Endothelial cell of umbilical vein (primary cell): Measurements from ENCODE around the gene GPS1. TPM values are rescaled to one million over a fixed set of nuclear protein-coding genes. Genes with fewer than 3 reads are reported as not detected.

Experiments used
- BruUV-seq: library from RNA; stranded (reverse); fragments of 400-500 nt; replicated peaks from 2 replicates; lab custom pipeline; 2021; lab: Mats Ljungman, UMichigan
- CTCF ChIA-PET: fragments of 300-600, 350-600 bp; sonication (Branson Sonifier 250); formaldehyde crosslinking; loops from one replicate; lab custom pipeline; 2021; ENCODE audit warnings: antibody characterized with exemption, inconsistent platforms; lab: Charles Lee
- POLR2A ChIA-PET: fragments of 300-600, 350-600 bp; sonication (Branson Sonifier 250); formaldehyde crosslinking; loops from one replicate; lab custom pipeline; 2021; ENCODE audit warnings: antibody characterized with exemption, inconsistent platforms; lab: Charles Lee
- DNase-seq: peaks from one replicate; pipeline ENCODE4 v3.0.0-alpha.2; 2011; ENCODE audit warnings: low read depth, low spot score
- FAIRE-seq: peaks from 2 replicates; lab custom pipeline; 2011; peaks lifted over from hg19 to GRCh38; lab: Jason Lieb, UNC
- H2AFZ ChIP-seq: 2 replicates; pipeline ENCODE4 v1.6.0; 2012; ENCODE audit warnings: low read depth, low read length, control low read depth, inconsistent platforms
- H3K27ac ChIP-seq: 2 replicates; pipeline ENCODE4 v1.5.1; 2011; ENCODE audit warnings: low read depth, mild to moderate bottlenecking, control low read depth, low read length, moderate library complexity; ENCODE audit not compliant: insufficient read depth
- H3K27me3 ChIP-seq, 2 experiments: 2 replicates each; pipeline versions ENCODE4 v1.6.0 to v1.6.1; 2011; ENCODE audit warnings: low read length in 2 of 2, mixed read lengths in 1 of 2; ENCODE audit not compliant: control insufficient read depth in 2 of 2, insufficient read depth in 2 of 2
- H3K36me3 ChIP-seq, 2 experiments: 2 replicates in 1 of 2; 3 replicates in 1 of 2; pipeline ENCODE4 v1.5.1; 2011; ENCODE audit warnings: low read length in 2 of 2, mild to moderate bottlenecking in 1 of 2, moderate library complexity in 1 of 2; ENCODE audit not compliant: control insufficient read depth in 2 of 2, insufficient read depth in 2 of 2; ENCODE audit errors: extremely low read depth in 1 of 2
- H3K4me1 ChIP-seq: 3 replicates; pipeline ENCODE4 v1.5.1; 2011; ENCODE audit warnings: mild to moderate bottlenecking, low read length; ENCODE audit not compliant: control insufficient read depth, insufficient read depth; ENCODE audit errors: extremely low read depth
- H3K4me2 ChIP-seq: 2 replicates; pipeline ENCODE4 v1.6.1; 2011; ENCODE audit warnings: low read length, control low read depth, mixed read lengths; ENCODE audit not compliant: insufficient read depth
- H3K4me3 ChIP-seq, 3 experiments: fragments of 200-600 bp in 1 of 3; sonication (generic), shearing (Covaris generic) in 1 of 3; replicated peaks in 1 of 3; 2 replicates each; pipeline ENCODE4 v1.5.1; 2011 to 2016; ENCODE audit warnings: control low read depth in 3 of 3, low read length in 3 of 3, mild to moderate bottlenecking in 2 of 3, inconsistent platforms in 1 of 3, low read depth in 1 of 3, moderate library complexity in 1 of 3; ENCODE audit not compliant: insufficient read depth in 1 of 3
- H3K79me2 ChIP-seq: 2 replicates; pipeline ENCODE4 v1.6.0; 2012; ENCODE audit warnings: low read length, inconsistent platforms; ENCODE audit not compliant: control insufficient read depth, insufficient read depth
- H3K9ac ChIP-seq: replicated peaks from 2 replicates; pipeline ENCODE3; 2011; ENCODE audit warnings: low read length, control low read depth; ENCODE audit not compliant: insufficient read depth; ENCODE audit errors: extremely low read depth
- H3K9me1 ChIP-seq: replicated peaks from 3 replicates; pipeline ENCODE4 v1.6.0; 2011; ENCODE audit warnings: mild to moderate bottlenecking, low read length; ENCODE audit not compliant: control insufficient read depth, insufficient read depth; ENCODE audit errors: extremely low read depth
- H3K9me3 ChIP-seq: replicated peaks from 2 replicates; pipeline ENCODE4 v1.5.1; 2012; ENCODE audit warnings: low read length, inconsistent platforms; ENCODE audit not compliant: control insufficient read depth, insufficient read depth
- H4K20me1 ChIP-seq: replicated peaks from 2 replicates; pipeline ENCODE3; 2011; ENCODE audit warnings: mild to moderate bottlenecking, low read length; ENCODE audit not compliant: control insufficient read depth, insufficient read depth; ENCODE audit errors: extremely low read depth
- CTCF ChIP-seq, 2 donors: IDR thresholded peaks; 1 replicate in 1 of 2; 2 replicates in 1 of 2; pipeline ENCODE4 v1.5.1; 2011; ENCODE audit warnings: low read length in 2 of 2, mild to moderate bottlenecking in 2 of 2, moderate library complexity in 2 of 2, control low read depth in 1 of 2, inconsistent platforms in 1 of 2, low read depth in 1 of 2; ENCODE audit not compliant: insufficient read depth in 1 of 2; ENCODE audit errors: extremely low read depth in 1 of 2
- EZH2 ChIP-seq: IDR thresholded peaks from 2 replicates; pipeline ENCODE4 v1.6.1; 2012; ENCODE audit warnings: borderline replicate concordance, low read depth, mild to moderate bottlenecking, moderate library complexity, low read length, inconsistent platforms; ENCODE audit not compliant: severe bottlenecking
- FOS ChIP-seq: IDR thresholded peaks from 2 replicates; pipeline ENCODE4 v1.6.1; 2011; ENCODE audit warnings: mild to moderate bottlenecking, low read length, moderate library complexity, borderline replicate concordance; ENCODE audit not compliant: insufficient read depth
- GATA2 ChIP-seq: IDR thresholded peaks from 2 replicates; pipeline ENCODE4 v1.7.0; 2011; ENCODE audit warnings: low read depth, mild to moderate bottlenecking, moderate library complexity, mixed read lengths, low read length; ENCODE audit not compliant: insufficient read length, insufficient read depth
- JUN ChIP-seq: IDR thresholded peaks from 2 replicates; pipeline ENCODE4 v1.6.1; 2011; ENCODE audit warnings: borderline replicate concordance, low read depth; ENCODE audit not compliant: insufficient read length, insufficient read depth
- MAX ChIP-seq: IDR thresholded peaks from 2 replicates; pipeline ENCODE4 v1.6.1; 2011; ENCODE audit not compliant: insufficient read depth, insufficient read length
- MYC ChIP-seq: IDR thresholded peaks from one replicate; pipeline ENCODE4 v1.6.1; 2011; ENCODE audit warnings: mild to moderate bottlenecking, low read depth, low read length
- POLR2A ChIP-seq: IDR thresholded peaks from 2 replicates; pipeline ENCODE4 v1.6.1; 2012; ENCODE audit warnings: low read depth, mild to moderate bottlenecking, control low read depth, low read length
- POLR2AphosphoS5 ChIP-seq: IDR thresholded peaks from 2 replicates; pipeline ENCODE4 v1.6.1; 2012; ENCODE audit warnings: low read depth, mild to moderate bottlenecking, control low read depth, low read length, moderate library complexity; ENCODE audit not compliant: insufficient read depth
- dilution Hi-C: fragments of 300-500 bp; cut with MboI; formaldehyde crosslinking; loops from one replicate; pipeline ENCODE4 v1.15.0; 2019; ENCODE audit warnings: low sequenced_read_pairs; ENCODE audit not compliant: extremely low pct_ligation_motif_present
- intact Hi-C: fragments of 100-400 bp; cut with micrococcal nuclease; formaldehyde crosslinking; loops from one replicate; pipeline ENCODE4 v1.10.0; 2022
- polyA plus RNA-seq, 4 experiments: library from polyadenylated mRNA; depleted of rRNA in 3 of 4; stranded (reverse) in 3 of 4; unstranded in 1 of 4; fragments of >200 nt; gene quantifications; 2 replicates each; pipeline versions ENCODE4 v1.2.1 to v1.2.3, GENCODE V29; 2011 to 2012; ENCODE audit warnings: missing spikeins in 1 of 4
- total RNA-seq: library from RNA; stranded (reverse); gene quantifications from 2 replicates; pipeline ENCODE4 v1.2.3, GENCODE V29; 2021

The GPS1 gene
- total and polyA plus RNA-seq, 2 donors (not counting 3 experiments of a cell fraction or from before 2014, with no cell fraction given): 116 to 178 TPM

GRCh38 chr17:82072827-82073226 lies 21.1 kb downstream of the GPS1 start:
- Histone ChIP-seq H3K79me2 (no peaks in the 10 kb centered on the region), H3K4me1 (no peaks in the 10 kb centered on the region), H3K9me3 (no peaks in the 10 kb centered on the region), H3K4me2 (no peak overlapping the region), H3K27me3 (no peaks in the 10 kb centered on the region), H2AFZ (no peak overlapping the region), H3K36me3 (no peaks in the 10 kb centered on the region), H3K9ac (no peak overlapping the region), H3K9me1 (no peaks in the 10 kb centered on the region), H3K4me3 (no peak overlapping the region), H3K27ac (no peak overlapping the region), H4K20me1 (no peaks in the 10 kb centered on the region)
- BruUV-seq: no TSS peak
- DNase-seq (no peak), FAIRE-seq (no peak)
- CTCF ChIA-PET: no interaction called here
- TF ChIP-seq CTCF (IDR thresholded peaks at IDR 0.05; ENCODE audit: extremely low read depth in 1 of 2, insufficient read depth in 1 of 2, low read depth in 1 of 2, low read length in 2 of 2) (no peak), POLR2A (no peak), FOS (no peak), POLR2AphosphoS5 (no peak), GATA2 (no peak), MYC (no peak), MAX (no peak), JUN (no peak), EZH2 (no peak)
- intact Hi-C loops (no loop called here), dilution Hi-C loops (no loop called here)
- POLR2A ChIA-PET: no interaction called here
